RKO (cell line): ENCODE data around the gene AGK.
A peak's percentile ranks its signal among the peaks of the same experiment; 100 is the strongest.

Source experiments
- DNase-seq: peaks from one replicate; pipeline ENCODE4 v3.0.0-alpha.2; 2016; ENCODE audit warnings: low spot score

Gene AGK, protein sequence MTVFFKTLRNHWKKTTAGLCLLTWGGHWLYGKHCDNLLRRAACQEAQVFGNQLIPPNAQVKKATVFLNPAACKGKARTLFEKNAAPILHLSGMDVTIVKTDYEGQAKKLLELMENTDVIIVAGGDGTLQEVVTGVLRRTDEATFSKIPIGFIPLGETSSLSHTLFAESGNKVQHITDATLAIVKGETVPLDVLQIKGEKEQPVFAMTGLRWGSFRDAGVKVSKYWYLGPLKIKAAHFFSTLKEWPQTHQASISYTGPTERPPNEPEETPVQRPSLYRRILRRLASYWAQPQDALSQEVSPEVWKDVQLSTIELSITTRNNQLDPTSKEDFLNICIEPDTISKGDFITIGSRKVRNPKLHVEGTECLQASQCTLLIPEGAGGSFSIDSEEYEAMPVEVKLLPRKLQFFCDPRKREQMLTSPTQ

GRCh38 chr7:141551094-141551781 lies at the start of gene AGK:
Gene AGK (plus strand): TSS chr7:141551410. CDS start chr7:141555467, 4,057 bp downstream.
- peak; percentile 89 for DNase-seq

- DNase-seq: no peak
Measured at GRCh38 chr7:141501451-141501850, 49.8 kb upstream of the AGK start.

DNA sequence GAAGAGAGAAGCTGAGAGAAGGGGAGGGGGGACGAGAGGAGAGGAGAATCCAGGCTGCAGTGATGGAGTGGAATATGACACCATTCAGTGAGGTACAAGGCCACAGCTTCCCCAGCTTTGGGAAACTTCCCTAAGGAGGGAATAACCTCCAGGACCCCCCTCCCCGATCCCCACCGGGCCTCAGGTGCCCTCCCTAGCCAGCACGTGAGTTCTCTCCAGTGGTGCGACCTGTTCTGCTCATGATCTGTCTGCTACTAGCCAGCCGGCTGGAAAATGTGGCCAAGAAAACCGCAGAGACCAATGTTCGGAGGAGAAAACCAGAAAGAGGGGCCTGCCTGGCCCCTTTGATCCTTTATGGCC lies 39.9 kb upstream of the AGK start:
- DNase-seq: no peak

GRCh38 chr7:141511676-141512396 lies 39.4 kb upstream of the AGK start:
- DNase-seq: no peak

DNA sequence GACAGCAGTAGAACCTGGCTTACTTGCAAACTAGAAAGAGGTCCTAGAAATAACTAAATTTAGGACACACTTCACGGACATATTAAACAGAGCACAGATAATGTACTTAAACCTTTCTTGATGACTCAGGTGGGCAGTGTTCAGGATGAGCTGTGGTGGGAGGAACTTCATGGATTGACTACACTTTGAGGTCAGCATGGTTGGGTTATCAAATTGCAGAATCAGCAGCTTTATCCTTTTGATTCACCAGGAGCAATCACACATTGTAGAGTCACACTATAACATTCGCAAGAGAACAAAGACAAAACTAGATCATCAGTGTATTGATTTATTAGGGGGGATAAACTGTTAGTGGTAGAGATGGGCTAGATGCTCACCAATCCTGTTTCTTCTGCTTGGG lies 38.6 kb upstream of the AGK start:
- DNase-seq: no peak

GRCh38 chr7:141513720-141514119 lies 37.5 kb upstream of the AGK start:
- no peak for DNase-seq

GRCh38 chr7:141515941-141516340 lies 35.3 kb upstream of the AGK start:
- DNase-seq: no peak

- DNase-seq: no peak
Measured at GRCh38 chr7:141519623-141520022, 31.6 kb upstream of the AGK start.

DNA sequence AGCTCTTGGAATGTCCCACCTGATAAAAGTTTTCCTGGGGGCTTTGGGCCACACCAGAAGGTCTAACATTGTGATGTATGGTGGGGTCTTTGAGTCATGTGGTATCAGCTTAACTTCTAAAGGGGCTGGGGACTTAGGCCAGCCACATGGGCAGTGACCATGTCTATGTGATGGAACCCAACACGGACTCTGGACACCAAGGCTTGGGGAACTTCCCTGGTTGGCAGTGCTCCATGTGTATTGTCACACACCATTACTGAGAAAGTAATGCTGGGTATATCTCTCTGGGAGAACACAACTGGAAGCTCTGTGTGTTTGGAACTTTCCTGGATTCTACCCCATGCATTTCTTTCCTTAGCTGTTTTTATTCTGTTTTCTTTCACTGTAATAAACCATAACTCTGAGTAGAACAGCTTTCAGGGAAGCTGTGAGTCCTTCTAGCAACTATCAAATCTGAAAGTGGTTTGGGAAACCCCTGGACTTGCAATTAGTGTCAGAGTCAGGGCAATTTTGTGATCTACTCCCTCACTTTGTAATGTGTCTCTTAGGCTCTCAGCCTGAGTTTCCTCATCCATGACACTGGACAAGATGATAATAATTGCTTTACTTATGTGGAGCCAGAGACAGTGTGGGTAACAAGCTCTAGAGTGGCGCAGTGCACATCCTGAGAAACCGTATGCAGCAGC lies 28.4 kb upstream of the AGK start:
- DNase-seq: no peak

GRCh38 chr7:141525973-141526514 lies 25.2 kb upstream of the AGK start:
- DNase-seq: no peak

GRCh38 chr7:141527076-141527475 lies 24.1 kb upstream of the AGK start:
- DNase-seq: no peak

DNA sequence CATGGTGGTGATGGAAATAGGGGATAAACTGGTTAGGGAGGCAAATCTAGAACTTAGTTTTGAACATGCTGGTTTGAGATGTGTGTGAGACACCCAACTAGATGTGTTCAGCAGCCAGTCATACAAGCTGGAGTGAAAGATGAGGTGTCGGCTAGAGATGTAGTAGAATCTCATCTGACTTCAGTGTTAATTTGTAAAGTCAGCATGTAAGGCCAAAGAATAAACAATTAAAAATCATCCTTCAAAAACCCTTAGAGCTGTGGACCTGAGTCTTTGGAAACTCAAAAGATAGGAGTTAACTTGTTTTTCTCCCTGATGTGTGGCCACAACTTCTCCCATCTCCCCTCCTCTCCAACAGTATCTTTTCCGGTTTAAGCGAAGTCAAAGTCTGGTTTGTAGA lies 22.8 kb upstream of the AGK start:
- no peak for DNase-seq

- peak; percentile 79 for DNase-seq
Measured at GRCh38 chr7:141533149-141533949, 17.9 kb upstream of the AGK start.

DNA sequence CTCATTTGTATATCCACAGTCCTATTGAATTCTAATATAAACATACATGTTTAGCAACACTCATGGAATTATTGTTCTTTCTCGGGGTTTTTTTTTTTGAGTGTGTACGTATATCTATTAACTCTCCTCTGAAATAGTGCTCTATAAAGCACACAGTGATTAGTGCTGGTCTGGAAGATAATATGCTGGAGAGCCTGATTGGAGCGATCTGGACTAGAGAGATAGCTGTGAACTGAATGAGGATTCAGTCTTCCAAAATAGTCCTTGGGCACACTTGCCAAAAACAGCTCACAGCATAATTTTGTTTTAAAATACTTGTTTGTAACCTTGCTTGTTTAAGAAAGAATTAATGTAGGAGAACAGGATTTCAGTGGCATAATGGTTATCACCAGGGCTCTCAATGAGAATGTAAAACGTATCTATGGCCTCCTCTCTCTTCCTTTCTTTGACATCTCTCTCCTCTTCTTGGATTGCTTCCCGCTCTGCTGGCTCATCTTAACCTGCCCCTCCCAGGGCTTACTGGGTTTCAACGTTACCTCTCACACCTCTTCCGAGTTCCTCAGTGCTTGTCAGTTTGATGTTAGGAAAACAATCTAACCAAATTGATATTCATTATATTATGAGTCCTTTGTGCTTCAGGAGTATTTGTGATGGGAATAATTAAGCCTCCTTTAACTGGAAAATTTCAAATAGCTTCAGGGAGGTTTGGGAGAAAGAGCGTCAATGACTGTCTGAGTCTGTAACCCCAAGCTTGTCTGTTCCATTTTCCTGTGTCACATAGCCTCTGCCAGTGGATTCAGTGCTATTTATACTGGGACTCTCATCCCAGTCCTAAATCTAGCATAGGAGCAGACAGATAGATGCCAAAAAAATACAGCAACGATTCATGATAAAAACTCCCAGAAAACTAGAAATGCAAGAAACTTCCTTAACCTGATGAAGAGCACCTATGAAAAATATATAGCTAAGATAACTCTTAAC lies 16.2 kb upstream of the AGK start:
- DNase-seq: no peak

- DNase-seq: no peak
Measured at GRCh38 chr7:141537906-141538305, 13.3 kb upstream of the AGK start.

- no peak for DNase-seq
Measured at GRCh38 chr7:141541375-141541774, 9.8 kb upstream of the AGK start.

- DNase-seq: no peak
Measured at GRCh38 chr7:141544831-141545230, 6.4 kb upstream of the AGK start.

DNA sequence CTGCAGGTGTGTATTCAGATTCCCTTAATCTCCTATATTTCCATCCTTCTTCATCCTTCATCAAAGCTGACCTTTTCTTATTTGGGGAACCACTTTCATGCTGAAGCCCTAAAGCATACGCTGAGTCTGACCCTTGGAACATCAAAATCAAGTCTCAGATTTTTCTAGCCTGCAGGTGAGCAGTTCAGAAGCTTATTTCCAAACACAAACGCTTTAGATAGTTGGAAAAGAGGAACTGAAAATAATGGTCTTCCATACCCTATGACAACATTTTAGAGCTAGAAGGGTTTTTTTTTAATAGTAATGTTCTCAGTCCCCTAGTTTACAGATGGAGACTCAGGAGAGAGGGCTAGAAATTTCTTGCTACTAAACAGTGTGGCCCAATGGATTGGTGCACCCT lies 1.6 kb upstream of the AGK start:
- DNase-seq: no peak

GRCh38 chr7:141550386-141551093 lies 670 bp upstream of the AGK start:
- no peak for DNase-seq
